WERI-Rb-1 (cell line): ENCODE data around the gene PCLO.

ENCODE experiments used
- DNase-seq: peaks from one replicate; pipeline ENCODE4 v3.0.0-alpha.2; 2020
- H3K27ac ChIP-seq: fragments of 250-450 bp; sonication (Bioruptor Pico); 2 replicates; pipeline ENCODE4 v1.5.1; 2020; ENCODE audit warnings: mild to moderate bottlenecking, moderate library complexity
- H3K27me3 ChIP-seq: fragments of 250-450 bp; sonication (Bioruptor Pico); 2 replicates; pipeline ENCODE4 v1.5.1; 2021; ENCODE audit warnings: mild to moderate bottlenecking, low read depth, moderate library complexity; ENCODE audit not compliant: insufficient read depth, severe bottlenecking
- H3K36me3 ChIP-seq: fragments of 250-450 bp; sonication (Bioruptor Pico); 2 replicates; pipeline ENCODE4 v1.5.1; 2020; ENCODE audit warnings: mild to moderate bottlenecking, moderate library complexity
- H3K4me3 ChIP-seq: 2 replicates; pipeline ENCODE4 v1.5.1; 2011; ENCODE audit warnings: low read depth, mild to moderate bottlenecking, control low read depth, low read length
- H3K9me3 ChIP-seq: fragments of 250-450 bp; sonication (Bioruptor Pico); 2 replicates; pipeline ENCODE4 v1.5.1; 2021; ENCODE audit warnings: mild to moderate bottlenecking, moderate library complexity; ENCODE audit not compliant: severe bottlenecking
- CTCF ChIP-seq: IDR thresholded peaks from 2 replicates; pipeline ENCODE4 v1.5.1; 2011; ENCODE audit warnings: low read depth, mild to moderate bottlenecking, control low read depth, inconsistent platforms, low read length

Gene PCLO

GRCh38 chr7:82839063-82839462, 323.6 kb downstream of the PCLO start:
- no peak for DNase-seq

DNA sequence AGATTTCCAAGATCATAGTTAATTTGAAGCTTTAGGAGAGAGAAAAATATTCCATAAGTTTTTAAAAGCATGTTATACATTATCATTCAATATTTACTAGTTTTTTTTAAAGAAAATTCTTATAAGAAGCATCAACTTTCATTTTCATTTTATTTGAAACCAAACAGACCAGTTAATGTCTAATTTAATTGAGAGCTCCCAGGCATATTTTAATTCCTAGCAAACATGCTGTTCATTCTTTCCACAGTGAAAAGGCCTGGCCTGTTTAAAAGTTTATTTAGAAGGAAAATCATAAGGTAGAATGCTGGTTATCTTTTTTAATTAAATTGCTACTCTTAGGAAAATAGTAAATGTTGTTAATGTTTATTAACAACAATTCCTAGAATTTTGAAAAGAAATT, 324.4 kb downstream of the PCLO start:
- Histone ChIP-seq H3K27me3 (no peaks in the 10 kb centered on the region), H3K9me3 (no peaks in the 10 kb centered on the region), H3K36me3 (no peaks in the 10 kb centered on the region), H3K4me3 (no peak overlapping the region), H3K27ac (no peak overlapping the region)
- DNase-seq = no peak
- TF ChIP-seq CTCF = no peak

More at GRCh38 chr7:82839063-82839462, 323.6 kb downstream of the PCLO start:
- TF ChIP-seq CTCF = no peak
- Histone ChIP-seq H3K27ac (no peak overlapping the region), H3K4me3 (no peak overlapping the region), H3K9me3 (no peaks in the 10 kb centered on the region), H3K27me3 (no peaks in the 10 kb centered on the region), H3K36me3 (no peaks in the 10 kb centered on the region)

DNA sequence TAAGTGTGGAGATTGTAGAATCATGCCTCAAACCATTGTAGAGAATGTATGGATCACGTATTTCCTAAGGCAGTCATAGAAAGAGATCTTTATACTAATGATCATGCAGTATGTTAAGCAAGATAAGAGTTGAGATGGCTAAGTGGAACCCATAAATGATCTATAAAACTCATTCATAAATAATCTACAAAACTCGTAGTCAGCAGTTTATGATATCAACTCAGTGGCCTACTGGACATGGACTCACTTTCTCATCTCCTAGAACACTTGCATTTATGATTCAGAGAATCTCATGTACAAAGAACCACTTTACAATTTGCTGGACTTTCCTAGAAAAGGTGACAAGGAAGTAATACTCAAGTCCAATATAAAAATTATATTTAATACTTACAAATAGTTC, 339.6 kb downstream of the PCLO start:
- H3K9me3 ChIP-seq = no peaks in the 10 kb centered on the region
- no peak for TF ChIP-seq CTCF
- H3K27me3 ChIP-seq = no peaks in the 10 kb centered on the region
- no peak overlapping the region for H3K27ac ChIP-seq
- DNase-seq = no peak
- H3K4me3 ChIP-seq = no peak overlapping the region
- no peaks in the 10 kb centered on the region for H3K36me3 ChIP-seq

GRCh38 chr7:82821037-82821436, 341.6 kb downstream of the PCLO start:
- Histone ChIP-seq H3K36me3 (no peaks in the 10 kb centered on the region), H3K27ac (no peak overlapping the region)

DNA sequence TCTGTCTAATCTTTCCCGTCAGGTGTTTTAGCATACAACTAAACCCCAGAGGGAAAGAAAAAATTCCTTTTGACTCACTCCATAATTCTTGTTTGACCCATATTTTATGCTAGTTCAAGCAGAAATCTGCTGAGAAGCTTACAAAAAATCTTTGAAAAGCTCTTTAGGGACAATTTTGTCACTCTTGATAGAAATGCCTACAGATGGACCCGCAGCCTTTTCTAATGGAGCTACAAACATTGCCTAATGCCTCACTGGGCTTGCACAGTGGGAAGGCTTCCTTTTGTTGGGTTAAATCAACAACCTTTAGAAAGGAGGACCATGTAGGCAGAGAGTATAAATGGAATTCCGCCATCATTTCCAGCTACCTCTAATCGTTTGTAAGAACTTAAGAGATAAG, 344.5 kb downstream of the PCLO start:
- Histone ChIP-seq H3K9me3 (no peaks in the 10 kb centered on the region), H3K27ac (no peak overlapping the region), H3K36me3 (no peaks in the 10 kb centered on the region), H3K27me3 (no peaks in the 10 kb centered on the region), H3K4me3 (no peak overlapping the region)
- no peak for TF ChIP-seq CTCF
- DNase-seq = no peak

More at GRCh38 chr7:82821037-82821436, 341.6 kb downstream of the PCLO start:
- DNase-seq = no peak
- Histone ChIP-seq H3K9me3 (no peaks in the 10 kb centered on the region), H3K4me3 (no peak overlapping the region), H3K27me3 (no peaks in the 10 kb centered on the region)
- TF ChIP-seq CTCF = no peak

- no peak overlapping the region for H3K27ac ChIP-seq
- H3K9me3 ChIP-seq = no peaks in the 10 kb centered on the region
- no peak for TF ChIP-seq CTCF
- no peak for DNase-seq
- H3K36me3 ChIP-seq = no peaks in the 10 kb centered on the region
- no peaks in the 10 kb centered on the region for H3K27me3 ChIP-seq
- H3K4me3 ChIP-seq = no peak overlapping the region
Measured at GRCh38 chr7:82816272-82816671, 346.4 kb downstream of the PCLO start.
